Panc1 (cell line): ENCODE data around the gene DNM3.

Experiments
- REST ChIP-seq, 2 experiments: IDR thresholded peaks; 2 replicates each; pipeline ENCODE4 v1.6.1; 2011 to 2012; ENCODE audit warnings: low read depth in 2 of 2, control low read depth in 1 of 2, low read length in 1 of 2, mild to moderate bottlenecking in 1 of 2, moderate library complexity in 1 of 2; ENCODE audit not compliant: insufficient read depth in 1 of 2
- TF ChIP-seq, protein P1 (sequence below): fragments of 450-650 bp; IDR thresholded peaks from 2 replicates; pipeline ENCODE4 v1.5.1; 2017; ENCODE audit warnings: mild to moderate bottlenecking

DNA sequence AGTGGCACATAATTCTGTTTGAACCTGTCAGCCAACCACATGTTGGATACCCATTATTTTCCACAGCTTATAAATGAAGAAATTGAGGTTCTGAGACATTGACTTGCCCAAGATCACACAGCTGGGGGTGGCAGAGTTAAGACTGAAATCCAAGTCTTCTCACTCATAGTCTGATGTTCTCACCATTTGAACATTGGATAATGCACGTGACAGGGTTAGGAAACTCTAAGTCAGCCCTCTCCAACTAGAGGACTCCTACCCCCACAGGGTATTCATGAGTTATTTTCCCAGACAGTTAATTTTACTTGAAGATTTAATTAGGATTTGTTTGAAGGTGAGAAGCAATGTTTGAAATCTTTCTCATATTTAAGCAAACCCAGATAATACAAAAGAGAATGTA lies 541.1 kb downstream of the DNM3 start:
- TF ChIP-seq, protein P1, sequence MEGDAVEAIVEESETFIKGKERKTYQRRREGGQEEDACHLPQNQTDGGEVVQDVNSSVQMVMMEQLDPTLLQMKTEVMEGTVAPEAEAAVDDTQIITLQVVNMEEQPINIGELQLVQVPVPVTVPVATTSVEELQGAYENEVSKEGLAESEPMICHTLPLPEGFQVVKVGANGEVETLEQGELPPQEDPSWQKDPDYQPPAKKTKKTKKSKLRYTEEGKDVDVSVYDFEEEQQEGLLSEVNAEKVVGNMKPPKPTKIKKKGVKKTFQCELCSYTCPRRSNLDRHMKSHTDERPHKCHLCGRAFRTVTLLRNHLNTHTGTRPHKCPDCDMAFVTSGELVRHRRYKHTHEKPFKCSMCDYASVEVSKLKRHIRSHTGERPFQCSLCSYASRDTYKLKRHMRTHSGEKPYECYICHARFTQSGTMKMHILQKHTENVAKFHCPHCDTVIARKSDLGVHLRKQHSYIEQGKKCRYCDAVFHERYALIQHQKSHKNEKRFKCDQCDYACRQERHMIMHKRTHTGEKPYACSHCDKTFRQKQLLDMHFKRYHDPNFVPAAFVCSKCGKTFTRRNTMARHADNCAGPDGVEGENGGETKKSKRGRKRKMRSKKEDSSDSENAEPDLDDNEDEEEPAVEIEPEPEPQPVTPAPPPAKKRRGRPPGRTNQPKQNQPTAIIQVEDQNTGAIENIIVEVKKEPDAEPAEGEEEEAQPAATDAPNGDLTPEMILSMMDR, result no peak
- TF ChIP-seq REST (IDR thresholded peaks at IDR 0.05; ENCODE audit: insufficient read depth in 1 of 2, low read depth in 2 of 2, low read length in 1 of 2), result no peak
